AG04450 (cell line): Measurements from ENCODE around the gene CLCNKA. TPM values are rescaled to one million over a fixed set of nuclear protein-coding genes. Genes with fewer than 3 reads are reported as not detected.

ENCODE experiments used
- CTCF ChIA-PET: fragments of 300-600, 350-600 bp; formaldehyde crosslinking; extraction: SDS; loops from one replicate; lab custom pipeline; 2022; ENCODE audit warnings: antibody characterized with exemption, inconsistent platforms; lab: Charles Lee
- POLR2A ChIA-PET: fragments of 350-600 bp; formaldehyde crosslinking; extraction: SDS; loops from one replicate; lab custom pipeline; 2021; ENCODE audit warnings: antibody characterized with exemption, inconsistent platforms; lab: Yijun Ruan, JAX
- DNase-seq: peaks from one replicate; pipeline ENCODE4 v3.0.0-alpha.2; 2011; ENCODE audit warnings: low read depth, low spot score
- H3K27ac ChIP-seq: one replicate; pipeline ENCODE4 v1.5.1; 2012; ENCODE audit warnings: low read depth, low read length, control low read depth
- H3K27me3 ChIP-seq: one replicate; pipeline ENCODE4 v1.6.0; 2012; ENCODE audit warnings: low read length; ENCODE audit not compliant: control insufficient read depth, insufficient read depth
- H3K4me3 ChIP-seq: 2 replicates; pipeline ENCODE4 v1.5.1; 2011; ENCODE audit warnings: mild to moderate bottlenecking, low read depth, low read length, control low read depth
- H3K9me3 ChIP-seq: 2 replicates; pipeline ENCODE4 v1.5.1; 2012; ENCODE audit warnings: low read length; ENCODE audit not compliant: control insufficient read depth, insufficient read depth
- polyA plus RNA-seq: library from polyadenylated mRNA; depleted of rRNA; stranded (reverse); fragments of >200 nt; gene quantifications from 2 replicates; pipeline ENCODE4 v1.2.3, GENCODE V29; 2011
- TF ChIP-seq, protein P1 (sequence below): IDR thresholded peaks from 2 replicates; pipeline ENCODE4 v1.5.1; 2011; ENCODE audit warnings: low read depth, low read length, control low read depth, inconsistent platforms

CLCNKA gene
- polyA plus RNA-seq, 1 experiment: not detected

DNA sequence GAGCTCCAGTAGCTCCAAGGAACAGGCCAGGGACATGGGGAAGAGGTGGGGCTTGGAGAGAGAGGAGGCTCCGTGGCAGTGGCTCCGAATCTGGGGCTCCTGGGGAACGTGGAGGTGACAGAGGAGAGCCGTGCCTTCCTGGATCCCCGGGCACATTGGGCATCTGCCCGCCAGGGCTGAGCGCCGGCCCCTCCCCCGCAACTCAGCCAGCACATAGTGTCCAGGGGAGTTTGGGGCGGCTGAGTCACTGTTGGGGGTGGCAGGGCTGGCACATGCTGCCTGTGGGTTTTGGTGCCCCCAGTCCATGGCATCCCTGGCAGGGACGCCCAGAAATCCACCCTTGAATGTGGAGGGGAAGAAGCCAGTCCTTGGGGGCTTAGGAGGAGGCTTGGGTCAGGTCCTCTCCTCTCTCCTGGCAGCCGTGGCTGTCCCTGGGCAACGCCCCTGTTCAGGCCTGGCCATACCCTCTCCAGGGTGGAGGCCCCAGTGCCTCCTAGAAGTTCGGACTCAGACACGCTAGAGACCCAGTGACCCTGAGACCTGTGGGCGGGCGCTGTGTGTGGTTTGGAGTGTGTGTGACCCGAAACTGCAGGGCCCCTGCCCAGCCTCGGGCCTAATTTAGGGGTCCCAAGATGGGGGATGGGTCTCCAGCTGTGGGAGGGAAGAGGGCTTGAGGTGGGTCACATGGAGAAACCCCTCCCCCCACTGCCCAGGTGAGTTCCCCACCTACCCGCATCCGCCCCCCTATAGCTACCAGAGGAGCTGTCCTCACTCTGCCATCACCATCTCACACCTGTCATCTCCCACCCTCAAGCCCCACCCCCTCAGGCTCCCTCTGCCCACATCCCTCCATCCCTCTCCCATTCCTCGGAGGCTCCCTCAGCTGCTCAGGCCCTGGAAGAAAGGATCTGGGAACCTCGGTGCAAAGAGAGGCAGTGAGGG, 5.6 kb upstream of the CLCNKA start:
- H3K9me3 ChIP-seq: peaks cover 6% of the 10 kb centered on the region; the same call in 1 of the 2 replicates
- ChIA-PET CTCF (interaction anchor here (0.6 kb wide), 1 partner anchor 692 kb away, joined by 5 read pairs; no protein-coding TSS in a partner anchor), POLR2A (no interaction called here)
- no peak overlapping the region for H3K27ac ChIP-seq
- no peak for DNase-seq
- no peak overlapping the region for H3K4me3 ChIP-seq
- TF ChIP-seq, protein P1, sequence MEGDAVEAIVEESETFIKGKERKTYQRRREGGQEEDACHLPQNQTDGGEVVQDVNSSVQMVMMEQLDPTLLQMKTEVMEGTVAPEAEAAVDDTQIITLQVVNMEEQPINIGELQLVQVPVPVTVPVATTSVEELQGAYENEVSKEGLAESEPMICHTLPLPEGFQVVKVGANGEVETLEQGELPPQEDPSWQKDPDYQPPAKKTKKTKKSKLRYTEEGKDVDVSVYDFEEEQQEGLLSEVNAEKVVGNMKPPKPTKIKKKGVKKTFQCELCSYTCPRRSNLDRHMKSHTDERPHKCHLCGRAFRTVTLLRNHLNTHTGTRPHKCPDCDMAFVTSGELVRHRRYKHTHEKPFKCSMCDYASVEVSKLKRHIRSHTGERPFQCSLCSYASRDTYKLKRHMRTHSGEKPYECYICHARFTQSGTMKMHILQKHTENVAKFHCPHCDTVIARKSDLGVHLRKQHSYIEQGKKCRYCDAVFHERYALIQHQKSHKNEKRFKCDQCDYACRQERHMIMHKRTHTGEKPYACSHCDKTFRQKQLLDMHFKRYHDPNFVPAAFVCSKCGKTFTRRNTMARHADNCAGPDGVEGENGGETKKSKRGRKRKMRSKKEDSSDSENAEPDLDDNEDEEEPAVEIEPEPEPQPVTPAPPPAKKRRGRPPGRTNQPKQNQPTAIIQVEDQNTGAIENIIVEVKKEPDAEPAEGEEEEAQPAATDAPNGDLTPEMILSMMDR: no peak
- no peaks in the 10 kb centered on the region for H3K27me3 ChIP-seq

DNA sequence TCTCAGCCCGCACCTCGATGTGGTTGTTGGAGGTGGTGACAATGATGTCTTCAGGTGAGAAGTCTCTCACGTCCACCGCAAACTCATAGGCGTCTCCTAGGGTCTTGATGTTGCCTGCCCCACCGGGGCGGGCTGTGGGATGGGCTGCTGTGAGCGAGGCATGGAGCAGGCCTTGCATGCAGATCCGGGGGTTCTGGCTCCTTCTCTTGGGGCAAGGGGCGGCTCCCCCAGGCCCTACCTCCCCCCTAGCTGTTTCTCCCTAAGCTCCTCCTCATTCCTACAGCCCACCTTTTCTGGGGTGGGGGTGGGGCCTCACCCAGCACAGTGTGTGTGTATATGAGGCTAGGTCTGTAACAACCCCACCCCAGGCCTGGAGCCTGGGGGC, 4.8 kb upstream of the CLCNKA start:
- H3K27ac ChIP-seq: no peak overlapping the region
- CTCF ChIA-PET: interaction anchor here (0.6 to 1.0 kb wide), 2 partner anchors 8 to 691 kb away, joined by 4 to 5 read pairs; no protein-coding TSS in a partner anchor
- H3K4me3 ChIP-seq: no peak overlapping the region

DNA sequence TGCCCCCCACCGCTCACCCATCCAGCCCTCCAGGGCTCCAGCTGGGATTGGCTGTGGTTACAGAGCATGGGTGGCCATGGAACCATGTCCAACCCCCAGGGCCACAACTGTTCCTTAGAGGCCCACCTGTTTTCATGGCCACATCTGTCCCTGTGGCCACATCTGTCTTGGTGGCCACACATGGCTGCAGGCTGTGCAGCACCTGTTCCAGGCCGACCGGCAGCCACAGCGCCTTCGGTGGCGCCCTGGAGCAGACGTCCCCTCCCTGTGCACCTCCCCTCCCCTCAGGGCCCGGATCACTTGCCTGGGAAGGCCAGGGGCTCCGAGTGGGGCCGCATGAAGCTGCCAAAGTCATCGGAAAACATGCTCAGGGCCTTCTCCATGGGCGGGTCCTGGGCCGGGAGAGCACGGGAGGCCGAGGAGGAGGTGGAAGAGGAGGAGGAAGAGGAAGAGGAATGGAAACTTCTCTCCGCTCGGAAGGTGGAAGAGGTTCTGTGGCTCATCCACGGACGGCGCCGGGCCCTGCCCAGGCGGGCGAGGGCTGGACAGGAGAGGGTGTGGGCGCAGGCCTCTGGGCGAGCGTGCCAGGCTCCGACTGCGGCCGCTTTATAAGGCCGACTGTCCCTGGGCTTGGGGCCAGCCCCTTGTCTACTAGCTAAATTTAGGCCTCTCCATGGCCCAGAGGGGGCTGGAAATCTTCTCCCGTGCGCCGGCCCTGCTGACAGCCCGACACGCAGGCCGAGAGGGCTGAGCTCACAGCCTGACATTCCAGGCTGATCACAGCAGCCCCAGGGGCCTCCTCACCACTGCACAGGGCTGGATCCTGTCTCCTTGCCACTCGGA, 4.2 kb upstream of the CLCNKA start, which contains the start of gene HSPB7:
Gene HSPB7, minus strand, starts transcription at position 583 of the 843 bp plus-strand sequence. Its CDS starts 80 bp downstream, at position 503.
- peak within 1 kb of the TSS; percentile 82 for H3K27ac ChIP-seq
- ChIA-PET CTCF (interaction anchor here (0.6 to 1.3 kb wide), 6 partner anchors 8 to 65 kb away, joined by 3 to 10 read pairs (median 4); no protein-coding TSS in a partner anchor), POLR2A (interaction anchor here (1.0 kb wide), 1 partner anchor 218 kb away, joined by 4 read pairs; no protein-coding TSS in a partner anchor)
- no peak for DNase-seq
- peaks cover 6% of the 10 kb centered on the region; the same call in 1 of the 2 replicates for H3K9me3 ChIP-seq
- H3K4me3 ChIP-seq: peak within 1 kb of the TSS; percentile 13; the same call in 1 of the 2 replicates
- H3K27me3 ChIP-seq: no peaks in the 10 kb centered on the region
- TF ChIP-seq, protein P1: no peak

More for the DNA sequence above, 4.8 kb upstream of the CLCNKA start:
- H3K27me3 ChIP-seq: no peaks in the 10 kb centered on the region
- no peak for DNase-seq
- TF ChIP-seq, protein P1: no peak
- peaks cover 6% of the 10 kb centered on the region; the same call in 1 of the 2 replicates for H3K9me3 ChIP-seq
- POLR2A ChIA-PET: no interaction called here

DNA sequence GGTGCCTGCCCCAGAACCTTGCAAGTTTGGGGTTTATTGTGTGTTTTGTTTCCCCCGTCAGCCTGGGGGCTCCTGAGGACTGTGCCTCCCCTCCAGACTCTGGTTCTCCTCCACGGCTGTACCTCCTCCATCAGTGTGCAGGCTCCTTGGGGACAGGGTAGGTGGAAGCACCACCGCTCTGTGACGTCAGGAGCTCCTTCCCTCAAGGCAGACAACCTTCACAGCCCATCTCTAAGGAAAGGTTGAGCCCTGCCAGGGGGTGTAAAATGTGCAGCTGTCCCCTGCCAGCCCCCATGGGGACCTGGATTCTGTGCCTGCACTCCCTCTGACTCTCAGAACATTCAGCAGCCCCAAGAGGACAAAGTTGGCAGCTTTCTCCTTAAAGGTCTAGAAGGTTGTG, 3.5 kb upstream of the CLCNKA start:
- H3K27me3 ChIP-seq: no peaks in the 10 kb centered on the region
- peak overlapping the region; percentile 82 for H3K27ac ChIP-seq
- no peak overlapping the region for H3K4me3 ChIP-seq
- no peak for DNase-seq
- ChIA-PET CTCF (interaction anchor here (0.9 to 1.3 kb wide), 4 partner anchors 11 to 64 kb away, joined by 3 to 10 read pairs (median 4); no protein-coding TSS in a partner anchor), POLR2A (interaction anchor here (1.0 kb wide), 1 partner anchor 219 kb away, joined by 4 read pairs; no protein-coding TSS in a partner anchor)
- peaks cover 6% of the 10 kb centered on the region; the same call in 1 of the 2 replicates for H3K9me3 ChIP-seq
- TF ChIP-seq, protein P1: no peak
